ELF-1 (cell line): ENCODE results near the gene RAD51B.

Experiments
- DNase-seq: peaks from one replicate; pipeline ENCODE4 v3.0.0-alpha.2; 2016; ENCODE audit warnings: low read depth, low spot score

RAD51B gene

GRCh38 chr14:68328509-68328908 is 508.9 kb downstream of the RAD51B start:
- DNase-seq: no peak

- DNase-seq: no peak
Observed at GRCh38 chr14:68331426-68331825, 511.8 kb downstream of the RAD51B start.

GRCh38 chr14:68331991-68332390 is 512.4 kb downstream of the RAD51B start:
- DNase-seq: no peak

GRCh38 chr14:68333262-68333661 is 513.7 kb downstream of the RAD51B start:
- DNase-seq: no peak

GRCh38 chr14:68335312-68335711 is 515.7 kb downstream of the RAD51B start:
- no peak for DNase-seq

- no peak for DNase-seq
Observed at GRCh38 chr14:68336165-68336564, 516.6 kb downstream of the RAD51B start.

GRCh38 chr14:68337279-68337678 is 517.7 kb downstream of the RAD51B start:
- DNase-seq: no peak

- peak; percentile 16 for DNase-seq
Observed at GRCh38 chr14:68340262-68340661, 520.7 kb downstream of the RAD51B start.

- no peak for DNase-seq
Observed at GRCh38 chr14:68341411-68342212, 522.0 kb downstream of the RAD51B start.

- no peak for DNase-seq
Observed at GRCh38 chr14:68342216-68342763, 522.7 kb downstream of the RAD51B start.

- peak; percentile 42 for DNase-seq
Observed at GRCh38 chr14:68343534-68344118, 524.0 kb downstream of the RAD51B start.

- no peak for DNase-seq
Observed at GRCh38 chr14:68345738-68346137, 526.2 kb downstream of the RAD51B start.

GRCh38 chr14:68346556-68347343 is 527.2 kb downstream of the RAD51B start:
- DNase-seq: no peak

- no peak for DNase-seq
Observed at GRCh38 chr14:68349900-68350629, 530.5 kb downstream of the RAD51B start.

GRCh38 chr14:68355415-68355814 is 535.8 kb downstream of the RAD51B start:
- DNase-seq: no peak

GRCh38 chr14:68357777-68358176 is 538.2 kb downstream of the RAD51B start:
- DNase-seq: no peak

GRCh38 chr14:68358500-68358899 is 538.9 kb downstream of the RAD51B start:
- DNase-seq: no peak

- DNase-seq: no peak
Observed at GRCh38 chr14:68359022-68359836, 539.6 kb downstream of the RAD51B start.

- peak; percentile 53 for DNase-seq
Observed at GRCh38 chr14:68359837-68360552, 540.4 kb downstream of the RAD51B start.

- DNase-seq: no peak
Observed at GRCh38 chr14:68361231-68361630, 541.7 kb downstream of the RAD51B start.
